ENCODE results near the gene MRC2.

Gene MRC2

GRCh38 chr17:62637809-62638208 lies 10.3 kb downstream of the MRC2 start:
- no peak overlapping the region for H3K9ac ChIP-seq (ENCODE audit: low read depth, low read length, poor library complexity, severe bottlenecking)
- no peaks in the 10 kb centered on the region for H3K27me3 ChIP-seq (ENCODE audit: insufficient read depth, low read length, poor library complexity, severe bottlenecking)
- no peak overlapping the region for H2AFZ ChIP-seq (ENCODE audit: low read length)
- TF ChIP-seq CTCF (conservative IDR thresholded peaks at IDR 0.05; ENCODE audit: low read length) = no peak
- no peak for TF ChIP-seq EZH2phosphoT487 (IDR thresholded peaks at IDR 0.05; ENCODE audit: borderline replicate concordance)
- H3K4me3 ChIP-seq (ENCODE audit: low read length, poor library complexity, severe bottlenecking) = no peak overlapping the region
- H3K4me2 ChIP-seq (ENCODE audit: low read depth, low read length, poor library complexity, severe bottlenecking) = no peak overlapping the region
- H3K4me1 ChIP-seq (ENCODE audit: insufficient read depth, low read length, poor library complexity, severe bottlenecking) = no peaks in the 10 kb centered on the region
- H3K9me3 ChIP-seq (ENCODE audit: insufficient read depth, low read depth, low read length) = no peaks in the 10 kb centered on the region
- no peaks in the 10 kb centered on the region for H3K79me2 ChIP-seq (ENCODE audit: insufficient read depth, low read length)
- no peaks in the 10 kb centered on the region for H3F3A ChIP-seq (ENCODE audit: low read depth)
- H3K36me3 ChIP-seq (ENCODE audit: insufficient read depth, low read length) = no peaks in the 10 kb centered on the region
- H3K9me2 ChIP-seq (replicated peaks; ENCODE audit: low read depth, low read length) = no peaks in the 10 kb centered on the region
- no peaks in the 10 kb centered on the region for H4K20me1 ChIP-seq (ENCODE audit: insufficient read depth, low read length, poor library complexity, severe bottlenecking)

- Histone ChIP-seq H3K9ac (ENCODE audit: low read depth, low read length, poor library complexity, severe bottlenecking) (no peak overlapping the region), H3K9me3 (ENCODE audit: insufficient read depth, low read depth, low read length) (no peaks in the 10 kb centered on the region), H3K4me2 (ENCODE audit: low read depth, low read length, poor library complexity, severe bottlenecking) (no peak overlapping the region), H4K20me1 (ENCODE audit: insufficient read depth, low read length, poor library complexity, severe bottlenecking) (no peaks in the 10 kb centered on the region), H3F3A (ENCODE audit: low read depth) (no peaks in the 10 kb centered on the region), H3K27me3 (ENCODE audit: insufficient read depth, low read length, poor library complexity, severe bottlenecking) (no peaks in the 10 kb centered on the region), H3K79me2 (ENCODE audit: insufficient read depth, low read length) (no peaks in the 10 kb centered on the region), H2AFZ (ENCODE audit: low read length) (no peak overlapping the region), H3K4me3 (ENCODE audit: low read length, poor library complexity, severe bottlenecking) (no peak overlapping the region), H3K9me2 (replicated peaks; ENCODE audit: low read depth, low read length) (no peaks in the 10 kb centered on the region), H3K36me3 (ENCODE audit: insufficient read depth, low read length) (no peaks in the 10 kb centered on the region), H3K4me1 (ENCODE audit: insufficient read depth, low read length, poor library complexity, severe bottlenecking) (no peaks in the 10 kb centered on the region)
- TF ChIP-seq EZH2phosphoT487 (IDR thresholded peaks at IDR 0.05; ENCODE audit: borderline replicate concordance) = no peak
- TF ChIP-seq CTCF (conservative IDR thresholded peaks at IDR 0.05; ENCODE audit: low read length) = no peak
Observed at GRCh38 chr17:62641153-62641552, 13.7 kb downstream of the MRC2 start.

GRCh38 chr17:62641951-62642350 lies 14.5 kb downstream of the MRC2 start:
- Histone ChIP-seq H3K4me2 (ENCODE audit: low read depth, low read length, poor library complexity, severe bottlenecking) (no peak overlapping the region), H3K27me3 (ENCODE audit: insufficient read depth, low read length, poor library complexity, severe bottlenecking) (no peaks in the 10 kb centered on the region), H3K4me1 (ENCODE audit: insufficient read depth, low read length, poor library complexity, severe bottlenecking) (no peaks in the 10 kb centered on the region), H3F3A (ENCODE audit: low read depth) (no peaks in the 10 kb centered on the region), H3K79me2 (ENCODE audit: insufficient read depth, low read length) (no peaks in the 10 kb centered on the region), H3K9me2 (replicated peaks; ENCODE audit: low read depth, low read length) (no peaks in the 10 kb centered on the region), H3K36me3 (ENCODE audit: insufficient read depth, low read length) (no peaks in the 10 kb centered on the region), H3K9ac (ENCODE audit: low read depth, low read length, poor library complexity, severe bottlenecking) (no peak overlapping the region), H3K9me3 (ENCODE audit: insufficient read depth, low read depth, low read length) (no peaks in the 10 kb centered on the region), H4K20me1 (ENCODE audit: insufficient read depth, low read length, poor library complexity, severe bottlenecking) (no peaks in the 10 kb centered on the region), H2AFZ (ENCODE audit: low read length) (no peak overlapping the region), H3K4me3 (ENCODE audit: low read length, poor library complexity, severe bottlenecking) (no peak overlapping the region)
- TF ChIP-seq EZH2phosphoT487 (IDR thresholded peaks at IDR 0.05; ENCODE audit: borderline replicate concordance) (no peak), CTCF (conservative IDR thresholded peaks at IDR 0.05; ENCODE audit: low read length) (no peak)

Data from Loucy (cell line).